K562 (cell line): ENCODE measurements around the gene ZNF18. TPM values are rescaled to one million over a fixed set of nuclear protein-coding genes. Genes with fewer than 3 reads are reported as not detected.

Experiments used
- ATAC-seq: fragments of 200-7000 bp; cut with Tn5 transposase; 3 replicates; pipeline ENCODE4 v1.9.1; 2020; ENCODE audit warnings: moderate library complexity
- BruUV-seq: library from RNA; stranded (reverse); fragments of 400-500 nt; replicated peaks from 2 replicates; lab custom pipeline; 2021; lab: Mats Ljungman, UMichigan
- CTCF ChIA-PET: fragments of 300-600 bp; formaldehyde crosslinking; extraction: SDS; loops from one replicate; lab custom pipeline; 2021; ENCODE audit warnings: low intra/inter-chr PET ratio; lab: Yijun Ruan, JAX
- POLR2A ChIA-PET: fragments of 300-600, 350-650 bp; sonication (Branson Sonifier 250); formaldehyde crosslinking; extraction: SDS; loops from one replicate; lab custom pipeline; 2021; ENCODE audit warnings: antibody characterized with exemption, inconsistent platforms; lab: Yijun Ruan, JAX
- DNase-seq, 4 experiments: peaks; one replicate each; pipeline versions ENCODE4 v3.0.0 to v3.0.0-alpha.2; 2011 to 2018; ENCODE audit warnings: low spot score in 3 of 4, mixed read lengths in 3 of 4; ENCODE audit errors: extremely low read depth in 1 of 4
- FAIRE-seq: peaks from 2 replicates; lab custom pipeline; 2011; peaks lifted over from hg19 to GRCh38; lab: Jason Lieb, UNC
- H2AFZ ChIP-seq: 2 replicates; pipeline ENCODE4 v1.6.0; 2011; ENCODE audit warnings: low read depth, low read length, control low read depth, inconsistent platforms
- H3K27ac ChIP-seq: fragments of 200-600 bp; 3 replicates; pipeline ENCODE4 v1.8.0; 2011; ENCODE audit warnings: low read depth, mild to moderate bottlenecking, control low read depth, inconsistent platforms, low read length, moderate library complexity, mixed read lengths; ENCODE audit errors: extremely low read depth
- H3K27me3 ChIP-seq, 2 experiments: fragments of 300-600 bp in 1 of 2; 2 replicates in 1 of 2; 3 replicates in 1 of 2; pipeline versions ENCODE4 v1.6.0 to v1.8.0; 2011; ENCODE audit warnings: inconsistent platforms in 2 of 2, low read length in 2 of 2, mild to moderate bottlenecking in 1 of 2, mixed read lengths in 1 of 2, moderate library complexity in 1 of 2; ENCODE audit not compliant: control insufficient read depth in 2 of 2, insufficient read depth in 2 of 2
- H3K36me3 ChIP-seq: fragments of 300-600 bp; 3 replicates; pipeline ENCODE4 v1.8.0; 2011; ENCODE audit warnings: mild to moderate bottlenecking, low read length, inconsistent platforms; ENCODE audit not compliant: control insufficient read depth, insufficient read depth
- H3K4me1 ChIP-seq, 2 experiments: fragments of 200-600 bp in 1 of 2; replicated peaks in 1 of 2; 2 replicates in 1 of 2; 3 replicates in 1 of 2; pipeline versions ENCODE4 v1.5.1 to v1.8.0; 2011; ENCODE audit warnings: inconsistent platforms in 2 of 2, low read length in 2 of 2, mild to moderate bottlenecking in 1 of 2, mixed read lengths in 1 of 2, moderate library complexity in 1 of 2; ENCODE audit not compliant: control insufficient read depth in 2 of 2, insufficient read depth in 2 of 2
- H3K4me2 ChIP-seq: 2 replicates; pipeline ENCODE4 v1.6.1; 2011; ENCODE audit warnings: low read length, control low read depth, inconsistent platforms, mixed read lengths; ENCODE audit not compliant: insufficient read depth
- H3K4me3 ChIP-seq: fragments of 200-600 bp; sonication (generic), shearing (Covaris generic); 2 replicates; pipeline ENCODE4 v1.5.1; 2016; ENCODE audit warnings: control low read depth, inconsistent platforms
- H3K79me2 ChIP-seq: fragments of 200-600 bp; 3 replicates; pipeline ENCODE4 v1.8.0; 2011; ENCODE audit warnings: low read length, inconsistent platforms; ENCODE audit not compliant: control insufficient read depth, insufficient read depth
- H3K9ac ChIP-seq, 2 experiments: 2 replicates each; pipeline versions ENCODE4 v1.6.0 to v1.6.1; 2011; ENCODE audit warnings: low read depth in 2 of 2, low read length in 2 of 2, control low read depth in 1 of 2, inconsistent platforms in 1 of 2, mild to moderate bottlenecking in 1 of 2, mixed read lengths in 1 of 2; ENCODE audit not compliant: insufficient read depth in 1 of 2
- H3K9me1 ChIP-seq: one replicate; pipeline ENCODE4 v1.6.0; 2011; ENCODE audit warnings: inconsistent platforms, mild to moderate bottlenecking, low read length, moderate library complexity; ENCODE audit not compliant: control insufficient read depth, insufficient read depth
- H3K9me3 ChIP-seq: replicated peaks from 2 replicates; pipeline ENCODE4 v1.5.1; 2011; ENCODE audit warnings: low read depth, low read length, inconsistent platforms; ENCODE audit not compliant: control insufficient read depth, insufficient read depth
- H4K20me1 ChIP-seq: replicated peaks from 2 replicates; pipeline ENCODE4 v1.6.1; 2011; ENCODE audit warnings: low read length, inconsistent platforms, mixed read lengths; ENCODE audit not compliant: control insufficient read depth, insufficient read depth
- ARID3B ChIP-seq: fragments of 250-450 bp; sonication (Bioruptor Pico); IDR thresholded peaks from 2 replicates; pipeline ENCODE4 v1.4.0; 2020; ENCODE audit warnings: borderline replicate concordance
- MTA2 ChIP-seq: fragments of 450-650 bp; IDR thresholded peaks from 2 replicates; pipeline ENCODE4 v1.6.1; 2016; ENCODE audit warnings: low read depth
- NFRKB ChIP-seq: fragments of 450-650 bp; IDR thresholded peaks from 2 replicates; pipeline ENCODE4 v1.6.1; 2016; ENCODE audit warnings: low read depth
- NR2F6 ChIP-seq: fragments of 450-650 bp; formaldehyde crosslinking; IDR thresholded peaks from 2 replicates; pipeline ENCODE4 v1.4.0; 2020; ENCODE audit warnings: mild to moderate bottlenecking
- NUFIP1 ChIP-seq: fragments of 450-650 bp; IDR thresholded peaks from 2 replicates; pipeline ENCODE4 v1.6.1; 2018; ENCODE audit not compliant: partially characterized antibody
- PRPF4 ChIP-seq: fragments of 200-400 bp; formaldehyde crosslinking; IDR thresholded peaks from one replicate; pipeline ENCODE4 v1.6.1; 2017; ENCODE audit warnings: low read length, low read depth, mild to moderate bottlenecking; ENCODE audit not compliant: insufficient read depth, poor library complexity, severe bottlenecking
- SMAD2 ChIP-seq: fragments of 150-350 bp; IDR thresholded peaks from 2 replicates; pipeline ENCODE4 v1.6.1; 2014; ENCODE audit warnings: low read depth, mild to moderate bottlenecking, low read length
- TFAM ChIP-seq: fragments of 250-450 bp; sonication (Bioruptor Pico); conservative IDR thresholded peaks from 2 replicates; pipeline ENCODE4 v1.5.0; 2021; ENCODE audit warnings: mild to moderate bottlenecking, moderate library complexity
- USF1 ChIP-seq: sonication (generic); formaldehyde crosslinking; IDR thresholded peaks from 2 replicates; pipeline ENCODE4 v1.9.0; 2022; ENCODE audit warnings: mild to moderate bottlenecking, missing genetic modification reagents
- ZNF165 ChIP-seq: fragments of 250-450 bp; sonication (Bioruptor Pico); IDR thresholded peaks from 2 replicates; pipeline ENCODE4 v1.4.0; 2020; ENCODE audit warnings: borderline replicate concordance
- WGBS: fragments of 100-300 bp; shearing (Covaris generic); methylation state at CpG from one replicate; pipeline ENCODE4 v1.1.6; 2016; ENCODE audit warnings: low coverage, mixed read lengths; ENCODE audit not compliant: insufficient coverage; ENCODE audit errors: missing lambda C conversion rate; 5-methylcytosine and 5-hydroxymethylcytosine counted together
- in situ Hi-C: fragments of 300-500 bp; cut with MboI; formaldehyde crosslinking; loops from 4 replicates; pipeline ENCODE4 v1.15.0; 2018; ENCODE audit warnings: inconsistent platforms, mixed read lengths
- intact Hi-C: fragments of 100-400 bp; cut with micrococcal nuclease; formaldehyde crosslinking; loops from 2 replicates; pipeline ENCODE4 v1.14.2; 2022
- polyA plus RNA-seq, 8 experiments: library from polyadenylated mRNA; depleted of rRNA in 4 of 8; stranded (reverse) in 5 of 8; unstranded in 3 of 8; fragments of >200 nt; fragmentation: Nextera tagmentation in 2 of 8; fragmentation: Illumina TruSeq in 1 of 8; extraction: Ambion mirVana in 2 of 8; extraction: Trizol in 1 of 8; gene quantifications; 2 replicates each; pipeline versions ENCODE4 v1.2.1 to v1.2.3, GENCODE V29; 2011 to 2014; ENCODE audit warnings: inconsistent platforms in 1 of 8, missing spikeins in 1 of 8
- total RNA-seq, 7 experiments: library from RNA; depleted of rRNA in 6 of 7; stranded (reverse); fragments of >200 nt in 6 of 7; fragmentation: Illumina TruSeq in 2 of 7; extraction: Trizol in 2 of 7; gene quantifications; 2 replicates each; pipeline versions ENCODE4 v1.2.1 to v1.2.3, GENCODE V29; 2011 to 2021; ENCODE audit warnings: low replicate concordance in 1 of 7

Gene ZNF18
- total and polyA plus RNA-seq, 9 of the 15 experiments (the other 6 are each of a cell fraction or from before 2014, with no cell fraction given), result 1.1 to 5.0 (median 3.4) TPM

DNA sequence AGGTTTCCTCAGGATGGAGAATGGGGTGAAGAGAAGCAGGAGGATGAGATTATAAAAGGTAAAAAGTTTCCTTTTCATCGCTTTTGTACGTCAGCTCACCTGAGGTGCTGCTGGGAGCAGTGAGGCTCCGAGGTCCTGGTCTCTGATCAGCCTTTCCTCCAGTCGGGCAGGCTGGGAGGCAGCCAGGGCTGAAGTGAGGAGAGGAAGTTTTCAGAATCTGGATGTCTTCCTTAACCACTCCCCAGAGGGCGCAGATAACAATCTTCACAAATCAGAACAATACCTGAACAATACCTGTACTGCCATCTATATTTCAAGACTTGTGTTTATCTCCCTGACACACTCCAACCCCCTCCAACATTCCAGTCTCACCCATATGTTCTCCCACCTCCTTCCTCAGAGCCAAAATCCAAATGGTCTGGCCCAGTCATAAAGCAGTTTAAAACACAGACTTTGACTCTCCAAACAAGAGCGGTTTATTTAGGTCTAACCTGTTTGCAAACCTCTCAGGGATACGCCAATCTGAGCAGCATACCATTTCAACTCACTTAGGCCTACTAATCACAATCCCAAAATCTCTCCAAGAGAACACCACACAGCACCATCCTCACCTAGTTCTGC lies 6.8 kb downstream of the ZNF18 start:
- no peak overlapping the region for H3K4me2 ChIP-seq
- no peaks in the 10 kb centered on the region for H4K20me1 ChIP-seq
- POLR2A ChIA-PET, result interaction anchor here (0.6 kb wide), 1 partner anchor 13 kb away, joined by 3 read pairs; no protein-coding TSS in a partner anchor
- TF ChIP-seq USF1 (no peak), TFAM (CRISPR knock-in tag) (no peak), PRPF4 (no peak), NUFIP1 (no peak), ZNF165 (CRISPR knock-in tag) (no peak), NR2F6 (CRISPR knock-in tag) (no peak), MTA2 (no peak), NFRKB (no peak), ARID3B (CRISPR knock-in tag) (no peak), SMAD2 (no peak)
- intact Hi-C loops, result no loop called here
- ATAC-seq, result no peak
- no peaks in the 10 kb centered on the region for H3K9me3 ChIP-seq
- CTCF ChIA-PET, result no interaction called here
- no peak overlapping the region for H3K4me3 ChIP-seq
- no peaks in the 10 kb centered on the region; the same call in 2 of the 3 replicates for H3K36me3 ChIP-seq
- H3K27ac ChIP-seq, result no peak overlapping the region
- no peak overlapping the region for H3K9ac ChIP-seq
- no TSS peak for BruUV-seq
- 64% methylated on average over 5 of the region's 7 CpGs for WGBS
- in situ Hi-C loops, result loop anchor here (25.0 kb wide), 1 partner anchor 1103 kb away; no protein-coding TSS in a partner anchor
- H3K27me3 ChIP-seq, result no peaks in the 10 kb centered on the region
- H3K79me2 ChIP-seq, result no peaks in the 10 kb centered on the region
- H3K4me1 ChIP-seq, result no peaks in the 10 kb centered on the region
- no peak overlapping the region for H2AFZ ChIP-seq
- FAIRE-seq, result no peak
- H3K9me1 ChIP-seq, result no peaks in the 10 kb centered on the region
- no peak for DNase-seq
